ENCODE results near the gene UNC13D.
A peak's percentile ranks its signal among the peaks of the same experiment; 100 is the strongest.

DNA sequence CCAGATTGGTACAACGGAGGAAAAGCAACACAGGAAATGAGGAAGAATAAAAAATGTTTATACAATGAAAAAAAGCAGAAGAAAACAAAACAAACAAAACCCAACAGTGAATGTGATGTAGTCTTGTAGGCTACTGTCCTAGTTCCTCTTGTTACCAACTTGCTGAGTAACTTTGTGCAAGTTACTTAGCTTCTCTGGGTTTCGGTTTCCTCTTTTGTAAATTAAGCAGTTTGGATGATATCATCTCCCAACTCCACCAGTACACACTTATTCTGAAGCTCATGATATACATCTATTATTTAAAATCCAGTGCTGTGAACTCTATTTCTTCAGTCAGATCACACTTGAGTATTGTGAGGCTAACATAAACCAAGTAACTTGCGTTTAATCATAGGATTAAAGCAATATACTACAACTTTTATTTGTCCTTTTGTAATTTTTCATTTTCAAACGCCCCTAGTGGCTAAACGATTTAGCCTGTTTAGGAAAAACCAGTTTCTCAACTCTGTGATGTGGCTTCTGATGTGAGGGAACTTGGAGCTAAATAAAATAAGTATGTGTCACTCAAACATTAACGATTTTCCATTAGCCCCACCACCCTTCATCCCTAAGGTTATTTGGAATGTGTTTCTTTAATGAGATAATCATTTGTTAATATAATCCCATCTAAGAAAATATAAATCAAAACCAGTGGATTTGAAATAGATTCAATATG lies 61.0 kb downstream of the UNC13D start:
- TF ChIP-seq, protein P1, sequence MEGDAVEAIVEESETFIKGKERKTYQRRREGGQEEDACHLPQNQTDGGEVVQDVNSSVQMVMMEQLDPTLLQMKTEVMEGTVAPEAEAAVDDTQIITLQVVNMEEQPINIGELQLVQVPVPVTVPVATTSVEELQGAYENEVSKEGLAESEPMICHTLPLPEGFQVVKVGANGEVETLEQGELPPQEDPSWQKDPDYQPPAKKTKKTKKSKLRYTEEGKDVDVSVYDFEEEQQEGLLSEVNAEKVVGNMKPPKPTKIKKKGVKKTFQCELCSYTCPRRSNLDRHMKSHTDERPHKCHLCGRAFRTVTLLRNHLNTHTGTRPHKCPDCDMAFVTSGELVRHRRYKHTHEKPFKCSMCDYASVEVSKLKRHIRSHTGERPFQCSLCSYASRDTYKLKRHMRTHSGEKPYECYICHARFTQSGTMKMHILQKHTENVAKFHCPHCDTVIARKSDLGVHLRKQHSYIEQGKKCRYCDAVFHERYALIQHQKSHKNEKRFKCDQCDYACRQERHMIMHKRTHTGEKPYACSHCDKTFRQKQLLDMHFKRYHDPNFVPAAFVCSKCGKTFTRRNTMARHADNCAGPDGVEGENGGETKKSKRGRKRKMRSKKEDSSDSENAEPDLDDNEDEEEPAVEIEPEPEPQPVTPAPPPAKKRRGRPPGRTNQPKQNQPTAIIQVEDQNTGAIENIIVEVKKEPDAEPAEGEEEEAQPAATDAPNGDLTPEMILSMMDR (conservative IDR thresholded peaks at IDR 0.05): peak; percentile 90
- no peak for TF ChIP-seq ZFX (IDR thresholded peaks at IDR 0.05)

Data from C4-2B (cell line).